HUES64 (cell line): Measurements from ENCODE around the gene FAM151A.
"Not testable (repeated sequence)": the region's sequence is repeated elsewhere in the genome, so short reads cannot be mapped to it uniquely, and the experiment has no call there.

Experiments used
- H3K27ac ChIP-seq: 2 replicates; pipeline ENCODE4 v1.7.0; 2013; ENCODE audit warnings: low read depth, low read length, inconsistent platforms
- H3K27me3 ChIP-seq: 2 replicates; pipeline ENCODE4 v1.6.1; 2013; ENCODE audit warnings: mild to moderate bottlenecking, low read length; ENCODE audit not compliant: insufficient read depth
- H3K36me3 ChIP-seq: 2 replicates; pipeline ENCODE4 v1.6.1; 2013; ENCODE audit warnings: mild to moderate bottlenecking, low read length; ENCODE audit not compliant: insufficient read depth
- H3K4me1 ChIP-seq: 2 replicates; pipeline ENCODE4 v1.6.1; 2013; ENCODE audit warnings: mild to moderate bottlenecking, low read length, moderate library complexity; ENCODE audit not compliant: insufficient read depth
- H3K4me3 ChIP-seq: 2 replicates; pipeline ENCODE4 v1.5.1; 2013; ENCODE audit warnings: mild to moderate bottlenecking, low read length, moderate library complexity
- H3K9ac ChIP-seq: 2 replicates; pipeline ENCODE4 v1.6.1; 2013; ENCODE audit warnings: mild to moderate bottlenecking, low read depth, low read length
- H3K9me3 ChIP-seq: 2 replicates; pipeline ENCODE4 v1.6.1; 2013; ENCODE audit warnings: low read depth, low read length; ENCODE audit not compliant: insufficient read depth
- WGBS: fragments of 150-250, 120-280 bp; methylation state at CpG from one replicate; pipeline ENCODE4 v1.1.7; 2013; ENCODE audit warnings: missing lambda C conversion rate; 5-methylcytosine and 5-hydroxymethylcytosine counted together

Gene FAM151A

GRCh38 chr1:54651608-54652007 is 28.3 kb upstream of the FAM151A start:
- no peak overlapping the region for H3K9ac ChIP-seq
- 97% methylated on average over 2 of the region's 3 CpGs for WGBS
- H3K36me3 ChIP-seq = no peaks in the 10 kb centered on the region
- H3K9me3 ChIP-seq = no peaks in the 10 kb centered on the region
- H3K27me3 ChIP-seq = no peaks in the 10 kb centered on the region; the same call in 1 of the 2 replicates
- no peaks in the 10 kb centered on the region for H3K4me1 ChIP-seq
- H3K4me3 ChIP-seq = no peak overlapping the region
- H3K27ac ChIP-seq = no peak overlapping the region

GRCh38 chr1:54650417-54650816 is 27.1 kb upstream of the FAM151A start:
- Histone ChIP-seq H3K9me3 (no peaks in the 10 kb centered on the region), H3K27me3 (no peaks in the 10 kb centered on the region; the same call in 1 of the 2 replicates), H3K4me1 (no peaks in the 10 kb centered on the region), H3K9ac (no peak overlapping the region), H3K4me3 (no peak overlapping the region), H3K27ac (no peak overlapping the region), H3K36me3 (no peaks in the 10 kb centered on the region)
- 84% methylated on average over 3 of the region's 3 CpGs for WGBS

GRCh38 chr1:54649921-54650320 is 26.6 kb upstream of the FAM151A start:
- Histone ChIP-seq H3K9ac (no peak overlapping the region), H3K36me3 (no peaks in the 10 kb centered on the region), H3K27ac (no peak overlapping the region), H3K9me3 (0 out of 2 replicates have a peak, but pooled peaks cover 1% of the 10 kb centered on the region), H3K4me3 (no peak overlapping the region), H3K27me3 (no peaks in the 10 kb centered on the region; the same call in 1 of the 2 replicates), H3K4me1 (no peaks in the 10 kb centered on the region)
- WGBS = 93% methylated on average over 1 of the region's 1 CpG

GRCh38 chr1:54649130-54649898 is 26.0 kb upstream of the FAM151A start:
- Histone ChIP-seq H3K4me1 (no peaks in the 10 kb centered on the region), H3K27me3 (no peaks in the 10 kb centered on the region; the same call in 1 of the 2 replicates), H3K9ac (no peak overlapping the region), H3K36me3 (no peaks in the 10 kb centered on the region), H3K27ac (no peak overlapping the region), H3K9me3 (0 out of 2 replicates have a peak, but pooled peaks cover 2% of the 10 kb centered on the region), H3K4me3 (no peak overlapping the region)
- WGBS = 89% methylated on average over 5 of the region's 5 CpGs

- Histone ChIP-seq H3K4me3 (no peak overlapping the region), H3K27ac (no peak overlapping the region), H3K4me1 (no peaks in the 10 kb centered on the region), H3K9me3 (peaks cover 15% of the 10 kb centered on the region), H3K9ac (no peak overlapping the region), H3K36me3 (no peaks in the 10 kb centered on the region), H3K27me3 (no peaks in the 10 kb centered on the region)
- 90% methylated on average over 7 of the region's 7 CpGs for WGBS
Observed at GRCh38 chr1:54645806-54646676, 22.7 kb upstream of the FAM151A start.

- H3K9ac ChIP-seq = no peak overlapping the region
- H3K4me1 ChIP-seq = no peaks in the 10 kb centered on the region
Observed at GRCh38 chr1:54643736-54644135, 20.4 kb upstream of the FAM151A start.

GRCh38 chr1:54640863-54641836 is 17.8 kb upstream of the FAM151A start, which contains the start of gene MROH7:
Gene MROH7 (plus strand): TSS chr1:54641786. CDS start chr1:54652927, 11,141 bp downstream.
- no peaks in the 10 kb centered on the region for H3K4me1 ChIP-seq

More at GRCh38 chr1:54643736-54644135, 20.4 kb upstream of the FAM151A start:
- Histone ChIP-seq H3K36me3 (no peaks in the 10 kb centered on the region), H3K4me3 (no peak overlapping the region), H3K27me3 (no peaks in the 10 kb centered on the region), H3K9me3 (peaks cover 15% of the 10 kb centered on the region), H3K27ac (no peak overlapping the region)

GRCh38 chr1:54640361-54640760 is 17.0 kb upstream of the FAM151A start:
- Histone ChIP-seq H3K4me3 (no peak overlapping the region), H3K27ac (no peak overlapping the region), H3K9ac (no peak overlapping the region), H3K4me1 (no peaks in the 10 kb centered on the region), H3K9me3 (peaks cover 15% of the 10 kb centered on the region), H3K27me3 (no peaks in the 10 kb centered on the region), H3K36me3 (no peaks in the 10 kb centered on the region)
- 77% methylated on average over 4 of the region's 4 CpGs for WGBS

More at GRCh38 chr1:54640863-54641836, 17.8 kb upstream of the FAM151A start, which contains the start of gene MROH7:
- H3K9ac ChIP-seq = no peak within 1 kb of the TSS
- H3K9me3 ChIP-seq = peaks cover 15% of the 10 kb centered on the region
- WGBS = 88% methylated on average over 8 of the region's 8 CpGs
- no peak within 1 kb of the TSS for H3K4me3 ChIP-seq
- H3K27ac ChIP-seq = no peak within 1 kb of the TSS
- H3K36me3 ChIP-seq = no peaks in the 10 kb centered on the region
- H3K27me3 ChIP-seq = no peaks in the 10 kb centered on the region

- 87% methylated on average over 11 of the region's 14 CpGs for WGBS
Observed at GRCh38 chr1:54636461-54637446, 13.4 kb upstream of the FAM151A start.

GRCh38 chr1:54635804-54636203 is 12.5 kb upstream of the FAM151A start:
- 94% methylated on average over 7 of the region's 7 CpGs for WGBS
- not testable (repeated sequence) for H3K9ac ChIP-seq, H3K4me3 ChIP-seq

More at GRCh38 chr1:54636461-54637446, 13.4 kb upstream of the FAM151A start:
- not testable (repeated sequence) for H3K4me3 ChIP-seq, H3K4me1 ChIP-seq, H3K27ac ChIP-seq, H3K9ac ChIP-seq, H3K9me3 ChIP-seq, H3K27me3 ChIP-seq, H3K36me3 ChIP-seq

More at GRCh38 chr1:54635804-54636203, 12.5 kb upstream of the FAM151A start:
- not testable (repeated sequence) for H3K36me3 ChIP-seq, H3K27me3 ChIP-seq, H3K9me3 ChIP-seq, H3K4me1 ChIP-seq, H3K27ac ChIP-seq
